ENCODE data around the gene ARHGEF7.

Gene ARHGEF7

DNA sequence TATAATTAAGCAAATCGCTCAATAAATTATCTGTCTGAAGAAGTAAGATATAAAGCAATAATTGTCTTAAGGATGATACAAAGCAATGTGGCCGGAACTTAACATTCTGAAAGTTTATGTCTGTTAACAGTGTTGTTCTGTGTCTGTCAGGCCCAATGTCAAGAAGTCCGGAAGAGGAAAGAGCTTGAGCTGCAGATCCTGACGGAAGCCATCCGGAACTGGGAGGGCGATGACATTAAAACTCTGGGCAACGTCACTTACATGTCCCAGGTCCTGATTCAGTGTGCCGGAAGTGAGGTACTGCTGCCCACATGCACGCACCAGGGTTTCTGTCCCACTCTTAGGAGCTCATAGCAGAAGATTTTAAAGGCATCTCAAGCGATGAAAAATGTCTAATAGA lies 160.3 kb downstream of the ARHGEF7 start:
- TF ChIP-seq, protein P1, sequence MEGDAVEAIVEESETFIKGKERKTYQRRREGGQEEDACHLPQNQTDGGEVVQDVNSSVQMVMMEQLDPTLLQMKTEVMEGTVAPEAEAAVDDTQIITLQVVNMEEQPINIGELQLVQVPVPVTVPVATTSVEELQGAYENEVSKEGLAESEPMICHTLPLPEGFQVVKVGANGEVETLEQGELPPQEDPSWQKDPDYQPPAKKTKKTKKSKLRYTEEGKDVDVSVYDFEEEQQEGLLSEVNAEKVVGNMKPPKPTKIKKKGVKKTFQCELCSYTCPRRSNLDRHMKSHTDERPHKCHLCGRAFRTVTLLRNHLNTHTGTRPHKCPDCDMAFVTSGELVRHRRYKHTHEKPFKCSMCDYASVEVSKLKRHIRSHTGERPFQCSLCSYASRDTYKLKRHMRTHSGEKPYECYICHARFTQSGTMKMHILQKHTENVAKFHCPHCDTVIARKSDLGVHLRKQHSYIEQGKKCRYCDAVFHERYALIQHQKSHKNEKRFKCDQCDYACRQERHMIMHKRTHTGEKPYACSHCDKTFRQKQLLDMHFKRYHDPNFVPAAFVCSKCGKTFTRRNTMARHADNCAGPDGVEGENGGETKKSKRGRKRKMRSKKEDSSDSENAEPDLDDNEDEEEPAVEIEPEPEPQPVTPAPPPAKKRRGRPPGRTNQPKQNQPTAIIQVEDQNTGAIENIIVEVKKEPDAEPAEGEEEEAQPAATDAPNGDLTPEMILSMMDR (IDR thresholded peaks at IDR 0.05; ENCODE audit: low read depth, low read length), result no peak
- H3K36me3 ChIP-seq, result peaks cover 58% of the 10 kb centered on the region
- DNase-seq, result no peak

DNA sequence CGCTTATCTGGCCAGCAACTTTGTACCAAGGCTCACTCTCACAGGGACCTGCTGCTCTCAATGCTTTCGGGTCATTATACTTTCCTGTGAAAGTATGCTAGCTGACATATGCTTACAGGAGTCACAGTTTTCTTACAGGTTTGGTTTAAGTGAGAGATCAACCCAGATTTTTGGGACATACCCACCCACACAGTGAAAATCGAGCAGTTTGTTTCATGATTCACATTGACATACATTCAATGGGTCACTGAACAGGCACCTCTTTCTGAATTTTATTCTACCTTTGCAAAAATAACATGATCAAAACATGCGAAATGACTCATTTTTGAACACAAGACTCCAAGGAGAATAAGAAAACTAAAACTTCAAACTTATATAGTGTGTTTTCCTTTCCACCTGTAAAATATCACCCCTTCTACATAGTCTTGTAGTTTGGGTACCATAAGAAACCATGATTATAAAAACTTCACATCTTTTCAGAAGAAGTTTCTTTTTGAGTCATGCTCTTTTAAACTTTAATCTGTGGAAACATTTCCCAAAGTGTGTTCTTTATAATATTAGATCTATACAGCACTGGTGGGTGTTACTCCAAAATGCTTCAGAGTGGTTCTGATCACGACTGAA lies 161.0 kb downstream of the ARHGEF7 start:
- no peak overlapping the region for H3K27ac ChIP-seq
- no peak for DNase-seq
- H3K27me3 ChIP-seq (ENCODE audit: insufficient read depth, low read depth, severe bottlenecking), result no peaks in the 10 kb centered on the region
- H3K9me3 ChIP-seq (ENCODE audit: severe bottlenecking), result no peaks in the 10 kb centered on the region
- H3K36me3 ChIP-seq, result peaks cover 64% of the 10 kb centered on the region
- no peak overlapping the region for H3K4me3 ChIP-seq (ENCODE audit: low read depth, low read length)
- TF ChIP-seq, protein P1 (IDR thresholded peaks at IDR 0.05; ENCODE audit: low read depth, low read length), result no peak

More for the DNA sequence above, 160.3 kb downstream of the ARHGEF7 start:
- Histone ChIP-seq H3K4me3 (ENCODE audit: low read depth, low read length) (no peak overlapping the region), H3K27me3 (ENCODE audit: insufficient read depth, low read depth, severe bottlenecking) (no peaks in the 10 kb centered on the region), H3K9me3 (ENCODE audit: severe bottlenecking) (no peaks in the 10 kb centered on the region), H3K27ac (no peak overlapping the region)

DNA sequence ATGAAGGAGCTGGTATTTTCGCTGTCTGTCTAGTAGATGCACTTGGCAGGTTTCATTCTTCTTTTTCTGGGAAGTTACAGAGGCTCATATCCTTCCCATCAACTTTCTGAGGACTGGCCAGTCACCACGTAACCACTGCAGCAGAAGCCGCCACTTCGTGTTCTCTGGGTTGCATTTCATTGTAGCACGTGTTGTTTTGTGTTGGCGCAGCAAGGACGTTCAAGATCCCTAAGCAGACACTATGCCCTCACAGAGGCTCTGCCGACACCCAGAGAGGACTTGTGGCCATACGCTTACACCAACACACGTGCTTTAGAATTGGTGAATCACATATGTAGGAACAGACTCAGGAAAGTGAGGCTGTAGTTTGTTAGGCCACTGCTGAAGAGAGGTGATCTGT lies 163.1 kb downstream of the ARHGEF7 start:
- H3K27ac ChIP-seq, result no peak overlapping the region
- DNase-seq, result no peak
- peaks cover 72% of the 10 kb centered on the region for H3K36me3 ChIP-seq
- H3K27me3 ChIP-seq (ENCODE audit: insufficient read depth, low read depth, severe bottlenecking), result no peaks in the 10 kb centered on the region
- TF ChIP-seq, protein P1 (IDR thresholded peaks at IDR 0.05; ENCODE audit: low read depth, low read length), result no peak
- H3K4me3 ChIP-seq (ENCODE audit: low read depth, low read length), result no peak overlapping the region
- H3K9me3 ChIP-seq (ENCODE audit: severe bottlenecking), result no peaks in the 10 kb centered on the region

DNA sequence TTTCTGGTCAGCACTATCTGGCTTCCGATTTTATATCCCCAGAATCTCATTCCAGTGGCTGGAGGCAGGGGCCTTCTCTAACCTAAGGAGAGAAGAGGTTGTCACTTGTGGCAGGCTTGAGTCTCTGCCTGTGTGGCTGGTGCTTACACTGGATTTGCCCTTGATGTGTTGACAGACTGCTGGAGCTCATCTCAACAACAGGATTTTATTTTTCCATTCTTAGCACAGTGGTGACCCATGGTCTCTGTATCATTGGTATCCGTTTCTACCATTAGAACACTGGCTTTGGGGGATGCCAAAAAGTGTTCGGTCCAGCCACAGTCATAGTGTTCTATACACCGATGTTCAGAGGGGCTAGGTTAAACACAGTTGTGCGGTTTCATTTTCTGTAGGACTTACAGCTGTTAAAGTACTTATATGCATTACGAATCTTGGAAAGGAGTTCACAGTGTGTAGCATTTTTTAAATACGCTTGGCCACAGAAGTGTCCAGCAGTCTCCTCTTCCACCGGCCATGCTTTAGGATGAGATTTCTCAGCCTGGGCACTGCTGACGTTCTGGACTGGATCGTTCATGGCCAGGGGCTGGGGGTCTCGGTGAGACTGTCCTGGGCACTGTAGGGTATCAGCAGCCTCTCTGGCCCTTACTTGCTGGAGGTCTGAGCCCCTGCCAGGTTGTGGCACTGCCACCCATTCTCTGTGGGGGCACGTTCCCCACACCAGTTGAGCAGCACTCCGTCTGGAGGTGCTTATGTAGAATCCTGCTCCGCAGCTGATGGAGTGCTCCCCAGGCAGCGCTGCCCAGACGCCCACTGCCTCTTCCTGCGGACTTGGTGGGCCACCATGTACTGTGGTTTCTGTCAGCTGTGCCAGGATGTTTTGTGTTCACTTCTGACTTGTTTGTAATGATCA lies 163.9 kb downstream of the ARHGEF7 start:
- no peak for DNase-seq
- Histone ChIP-seq H3K27me3 (ENCODE audit: insufficient read depth, low read depth, severe bottlenecking) (no peaks in the 10 kb centered on the region), H3K27ac (no peak overlapping the region), H3K36me3 (peaks cover 74% of the 10 kb centered on the region), H3K4me3 (ENCODE audit: low read depth, low read length) (no peak overlapping the region), H3K9me3 (ENCODE audit: severe bottlenecking) (no peaks in the 10 kb centered on the region)
- TF ChIP-seq, protein P1 (IDR thresholded peaks at IDR 0.05; ENCODE audit: low read depth, low read length), result no peak

DNA sequence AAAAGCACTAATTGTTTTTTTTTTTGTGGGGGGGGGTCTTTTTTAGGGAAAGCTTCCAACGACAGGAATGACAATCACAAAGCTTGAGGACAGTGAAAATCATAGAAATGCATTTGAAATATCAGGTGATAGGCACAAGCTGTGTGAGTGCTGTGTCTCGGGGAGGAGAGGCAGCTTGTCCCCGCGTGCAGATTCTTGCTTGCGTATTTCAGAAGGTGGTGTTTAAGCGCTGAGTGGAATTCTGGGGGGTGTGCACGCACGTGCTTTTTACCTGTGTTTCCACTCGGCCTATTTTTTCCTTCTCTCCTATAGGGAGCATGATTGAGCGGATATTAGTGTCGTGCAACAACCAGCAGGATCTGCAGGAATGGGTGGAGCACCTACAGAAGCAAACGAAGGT lies 165.1 kb downstream of the ARHGEF7 start:
- H3K27ac ChIP-seq, result no peak overlapping the region
- TF ChIP-seq, protein P1 (IDR thresholded peaks at IDR 0.05; ENCODE audit: low read depth, low read length), result no peak
- H3K27me3 ChIP-seq (ENCODE audit: insufficient read depth, low read depth, severe bottlenecking), result no peaks in the 10 kb centered on the region
- H3K4me3 ChIP-seq (ENCODE audit: low read depth, low read length), result no peak overlapping the region
- no peak for DNase-seq
- H3K36me3 ChIP-seq, result peaks cover 78% of the 10 kb centered on the region
- no peaks in the 10 kb centered on the region for H3K9me3 ChIP-seq (ENCODE audit: severe bottlenecking)

Measured in WERI-Rb-1 (cell line).